GM06990 (cell line): ENCODE data around the gene FUT8.

Source experiments
- DNase-seq: peaks from one replicate; pipeline ENCODE4 v3.0.0-alpha.2; 2011; ENCODE audit not compliant: insufficient read length; ENCODE audit errors: extremely low read depth
- H3K27me3 ChIP-seq: replicated peaks from 2 replicates; pipeline ENCODE4 v1.6.0; 2011; ENCODE audit warnings: low read length; ENCODE audit not compliant: control insufficient read depth, insufficient read depth
- H3K36me3 ChIP-seq: 2 replicates; pipeline ENCODE4 v1.5.1; 2011; ENCODE audit warnings: low read length; ENCODE audit not compliant: control insufficient read depth, insufficient read depth
- H3K4me3 ChIP-seq: replicated peaks from 2 replicates; pipeline ENCODE4 v1.5.1; 2011; ENCODE audit warnings: low read depth, mild to moderate bottlenecking, control low read depth, low read length
- TF ChIP-seq, protein P1 (sequence below): IDR thresholded peaks from 2 replicates; pipeline ENCODE4 v1.5.1; 2011; ENCODE audit warnings: low read length, control low read depth, mild to moderate bottlenecking, inconsistent platforms; ENCODE audit not compliant: insufficient read depth, poor library complexity, severe bottlenecking

The FUT8 gene

GRCh38 chr14:65549429-65549828 is 136.9 kb downstream of the FUT8 start:
- TF ChIP-seq, protein P1, sequence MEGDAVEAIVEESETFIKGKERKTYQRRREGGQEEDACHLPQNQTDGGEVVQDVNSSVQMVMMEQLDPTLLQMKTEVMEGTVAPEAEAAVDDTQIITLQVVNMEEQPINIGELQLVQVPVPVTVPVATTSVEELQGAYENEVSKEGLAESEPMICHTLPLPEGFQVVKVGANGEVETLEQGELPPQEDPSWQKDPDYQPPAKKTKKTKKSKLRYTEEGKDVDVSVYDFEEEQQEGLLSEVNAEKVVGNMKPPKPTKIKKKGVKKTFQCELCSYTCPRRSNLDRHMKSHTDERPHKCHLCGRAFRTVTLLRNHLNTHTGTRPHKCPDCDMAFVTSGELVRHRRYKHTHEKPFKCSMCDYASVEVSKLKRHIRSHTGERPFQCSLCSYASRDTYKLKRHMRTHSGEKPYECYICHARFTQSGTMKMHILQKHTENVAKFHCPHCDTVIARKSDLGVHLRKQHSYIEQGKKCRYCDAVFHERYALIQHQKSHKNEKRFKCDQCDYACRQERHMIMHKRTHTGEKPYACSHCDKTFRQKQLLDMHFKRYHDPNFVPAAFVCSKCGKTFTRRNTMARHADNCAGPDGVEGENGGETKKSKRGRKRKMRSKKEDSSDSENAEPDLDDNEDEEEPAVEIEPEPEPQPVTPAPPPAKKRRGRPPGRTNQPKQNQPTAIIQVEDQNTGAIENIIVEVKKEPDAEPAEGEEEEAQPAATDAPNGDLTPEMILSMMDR: no peak
- Histone ChIP-seq H3K4me3 (no peak overlapping the region), H3K36me3 (no peaks in the 10 kb centered on the region), H3K27me3 (no peaks in the 10 kb centered on the region)
- DNase-seq: no peak

- Histone ChIP-seq H3K4me3 (no peak overlapping the region), H3K36me3 (no peaks in the 10 kb centered on the region), H3K27me3 (no peaks in the 10 kb centered on the region)
- TF ChIP-seq, protein P1: no peak
- no peak for DNase-seq
Measured at GRCh38 chr14:65550779-65551643, 138.5 kb downstream of the FUT8 start.

DNA sequence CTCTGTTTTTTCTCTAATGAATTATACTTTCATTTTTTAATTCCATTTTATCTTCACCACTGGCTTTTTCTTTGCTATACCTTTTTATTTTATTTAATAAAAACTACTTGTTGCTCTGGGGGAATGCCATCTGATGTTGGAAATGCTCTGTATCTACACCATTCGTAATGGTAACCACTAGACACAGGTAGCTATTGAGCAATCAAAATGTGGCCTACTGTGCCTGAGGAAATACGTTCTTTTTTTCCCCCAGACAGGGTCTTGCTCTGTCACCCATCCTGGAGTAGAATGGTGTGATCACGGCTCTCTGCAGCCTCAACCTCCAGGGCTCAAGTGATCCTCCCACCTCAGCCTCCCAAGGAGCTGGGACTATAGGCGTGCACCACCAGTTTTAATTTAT is 140.2 kb downstream of the FUT8 start:
- no peak for DNase-seq
- no peaks in the 10 kb centered on the region for H3K27me3 ChIP-seq
- no peaks in the 10 kb centered on the region for H3K36me3 ChIP-seq
- no peak overlapping the region for H3K4me3 ChIP-seq
- TF ChIP-seq, protein P1: no peak

DNA sequence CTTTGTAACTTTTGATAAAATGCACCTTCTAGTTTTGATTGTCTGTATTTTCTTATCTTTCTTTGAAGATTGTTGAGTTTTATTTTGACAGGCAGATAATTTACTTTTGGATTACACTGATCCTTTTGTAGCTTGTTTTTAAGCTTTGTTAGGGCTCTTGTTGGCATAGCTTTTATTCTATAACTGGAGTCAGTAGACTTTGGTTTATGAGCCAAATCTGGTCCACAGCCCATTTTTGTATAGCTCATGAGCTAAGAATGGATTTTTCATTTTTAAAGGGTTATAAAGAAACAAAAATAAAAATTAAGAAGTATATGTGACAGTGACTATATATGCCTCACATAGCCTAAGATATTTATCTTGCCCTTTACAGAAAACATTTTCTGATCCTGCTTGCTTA is 142.3 kb downstream of the FUT8 start:
- Histone ChIP-seq H3K27me3 (no peaks in the 10 kb centered on the region), H3K4me3 (no peak overlapping the region), H3K36me3 (no peaks in the 10 kb centered on the region)
- TF ChIP-seq, protein P1: no peak
- no peak for DNase-seq

DNA sequence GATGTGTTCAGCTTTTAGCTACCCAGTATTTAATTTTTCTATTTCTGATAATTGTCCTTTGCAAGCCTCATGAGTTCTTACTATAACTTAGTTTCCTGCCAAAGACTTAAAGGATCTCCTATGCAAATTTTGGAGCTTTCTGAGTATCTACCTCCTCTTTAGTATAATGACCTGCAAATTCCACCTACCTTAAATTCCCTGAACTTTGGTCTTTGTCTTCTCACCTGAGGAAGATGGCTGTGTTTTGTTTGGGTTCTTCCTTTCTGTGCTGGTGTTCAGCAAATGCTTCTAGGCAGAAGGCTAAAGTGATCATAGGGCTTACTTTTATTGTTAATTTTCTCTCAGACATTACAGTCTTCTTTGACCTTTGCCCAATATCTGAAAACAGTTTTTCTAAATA is 142.8 kb downstream of the FUT8 start:
- no peak overlapping the region for H3K4me3 ChIP-seq
- TF ChIP-seq, protein P1: no peak
- no peaks in the 10 kb centered on the region for H3K36me3 ChIP-seq
- DNase-seq: no peak
- H3K27me3 ChIP-seq: no peaks in the 10 kb centered on the region
